Inferior parietal cortex (tissue), 1 donor: Measurements from ENCODE around the gene NKX2-2.

Experiments
- DNase-seq: peaks from one replicate; pipeline ENCODE4 v3.0.0-alpha.2; 2016; ENCODE audit errors: extremely low spot score

NKX2-2 gene

DNA sequence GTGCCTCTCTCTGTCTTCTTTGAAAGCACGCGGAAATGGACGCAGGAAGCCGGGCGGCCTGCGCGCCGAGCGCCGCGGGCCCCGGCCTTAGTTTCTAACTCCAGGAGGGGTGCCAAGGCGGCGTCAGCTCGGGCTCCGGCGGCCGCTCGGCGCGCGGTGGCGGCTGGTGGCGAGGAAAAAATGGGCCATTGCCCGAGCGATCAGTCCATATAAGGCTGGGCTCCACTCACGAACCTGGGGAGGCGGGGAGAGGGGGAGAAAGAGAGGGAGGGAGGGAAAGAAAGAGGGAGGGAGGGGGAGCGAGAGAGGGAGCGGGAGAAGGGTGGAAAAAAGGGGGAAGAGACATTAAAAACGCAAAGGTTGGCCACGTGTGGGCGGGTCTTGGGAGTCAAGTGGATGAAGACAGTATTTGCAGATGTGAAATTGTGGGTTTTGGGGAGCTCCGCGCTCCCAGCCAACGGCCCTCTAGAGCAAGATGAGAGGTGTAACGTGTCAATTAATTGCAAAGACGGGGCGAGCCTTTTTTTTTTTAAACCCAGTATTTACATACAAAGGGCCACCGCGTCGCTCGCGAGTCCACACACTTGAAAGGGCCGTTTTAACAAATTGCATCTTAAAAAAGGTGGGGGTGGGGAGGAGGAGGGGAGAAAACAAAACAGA is at the start of gene NKX2-2:
Gene NKX2-2 (minus strand): TSS at position 184 of the 660 bp plus-strand sequence. CDS start 395 bp downstream, outside the sequence.
- DNase-seq = peak; percentile 64

DNA sequence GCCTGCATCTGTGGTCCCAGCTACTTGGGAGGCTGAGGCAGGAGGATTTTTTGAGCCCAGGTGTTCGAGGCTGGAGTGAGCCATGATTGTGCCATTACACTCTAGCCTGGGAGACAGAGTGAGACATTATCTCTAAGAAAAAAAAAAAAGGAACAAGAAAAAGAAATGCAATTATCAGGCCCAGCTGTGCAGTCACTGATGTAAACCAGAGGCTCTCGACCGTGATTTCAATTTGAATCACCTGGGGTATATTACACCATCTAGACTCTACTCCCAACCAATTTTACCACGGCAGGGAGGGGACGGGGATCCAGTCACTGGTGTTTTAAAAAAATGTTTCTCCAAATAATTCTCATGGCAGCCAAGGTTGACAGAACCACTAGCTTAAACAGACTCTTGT is 48.8 kb upstream of the NKX2-2 start:
- DNase-seq = no peak

DNA sequence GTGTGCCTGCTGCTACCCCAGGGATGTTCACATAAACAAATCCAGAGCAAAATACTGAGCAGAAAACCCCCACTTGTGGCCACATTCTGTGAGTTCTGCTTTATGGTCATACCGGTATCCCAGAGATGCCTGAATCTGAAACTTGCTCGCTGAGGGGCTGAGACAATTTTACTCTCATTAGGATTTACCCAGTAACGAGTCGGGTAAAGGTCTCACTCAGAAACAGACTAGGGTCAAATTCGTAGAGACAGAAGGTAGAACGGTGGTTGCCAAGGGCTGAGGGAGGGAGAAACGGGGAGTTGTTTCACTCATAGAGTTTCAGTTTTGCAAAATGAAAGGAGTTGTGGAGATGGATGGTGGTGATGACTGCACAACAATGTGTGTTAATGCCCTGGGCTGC is 45.4 kb upstream of the NKX2-2 start:
- no peak for DNase-seq

DNA sequence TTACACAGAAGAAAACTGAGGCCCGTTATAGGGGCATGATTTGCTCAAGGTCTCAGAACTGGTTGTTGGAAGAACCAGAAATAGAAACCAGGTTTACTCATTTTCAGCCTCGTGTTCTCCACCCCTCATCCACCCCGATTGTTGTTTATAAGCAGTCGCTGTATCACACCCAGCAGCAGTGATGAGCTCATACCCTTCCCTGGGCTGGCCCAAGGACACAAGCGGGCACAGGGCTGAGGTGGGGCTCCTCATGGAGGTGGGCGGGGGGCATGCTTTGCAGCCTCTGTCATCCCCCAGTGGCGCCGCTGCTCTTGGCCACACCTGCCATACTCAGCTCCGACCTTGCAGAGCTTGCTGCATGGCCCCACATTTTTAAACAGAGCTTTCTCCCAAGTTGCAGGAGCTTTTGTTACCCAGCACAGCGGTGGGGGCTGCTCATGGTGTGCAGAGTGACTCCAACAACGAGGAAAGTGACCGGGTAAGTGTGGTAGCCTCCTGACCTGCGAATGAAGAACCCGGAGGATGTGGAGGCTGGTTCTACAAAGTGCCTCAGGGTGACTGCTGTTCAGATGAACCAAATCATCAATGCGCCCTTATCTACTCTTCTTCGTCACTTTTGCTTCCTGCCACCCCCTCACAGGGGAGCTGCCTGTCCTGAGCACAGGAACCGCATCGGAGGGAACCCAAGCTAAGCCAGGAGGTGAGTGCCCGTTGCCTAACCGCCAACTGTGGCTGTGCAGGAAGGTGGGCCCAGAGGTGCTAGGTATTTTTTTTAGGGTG is 43.6 kb upstream of the NKX2-2 start:
- DNase-seq = no peak

DNA sequence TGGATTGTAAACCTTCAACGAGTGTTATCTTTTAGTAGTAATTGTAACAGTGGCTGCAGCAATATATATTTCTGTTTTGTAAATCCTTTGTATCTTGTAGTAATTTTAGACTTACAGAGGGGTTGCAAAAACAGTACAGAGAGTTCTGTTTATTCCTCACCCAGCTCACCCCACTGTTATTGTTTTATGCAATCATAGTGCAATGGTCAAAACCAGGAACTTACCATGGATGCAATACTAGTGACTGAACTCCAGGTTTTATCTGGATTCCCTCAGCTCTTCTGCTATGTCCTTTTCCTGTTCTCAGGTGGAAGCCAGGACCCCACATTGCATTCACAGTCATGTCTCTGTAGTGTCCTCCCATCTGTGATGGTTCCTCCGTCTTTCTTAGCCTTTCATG is 42.5 kb upstream of the NKX2-2 start:
- DNase-seq = no peak

DNA sequence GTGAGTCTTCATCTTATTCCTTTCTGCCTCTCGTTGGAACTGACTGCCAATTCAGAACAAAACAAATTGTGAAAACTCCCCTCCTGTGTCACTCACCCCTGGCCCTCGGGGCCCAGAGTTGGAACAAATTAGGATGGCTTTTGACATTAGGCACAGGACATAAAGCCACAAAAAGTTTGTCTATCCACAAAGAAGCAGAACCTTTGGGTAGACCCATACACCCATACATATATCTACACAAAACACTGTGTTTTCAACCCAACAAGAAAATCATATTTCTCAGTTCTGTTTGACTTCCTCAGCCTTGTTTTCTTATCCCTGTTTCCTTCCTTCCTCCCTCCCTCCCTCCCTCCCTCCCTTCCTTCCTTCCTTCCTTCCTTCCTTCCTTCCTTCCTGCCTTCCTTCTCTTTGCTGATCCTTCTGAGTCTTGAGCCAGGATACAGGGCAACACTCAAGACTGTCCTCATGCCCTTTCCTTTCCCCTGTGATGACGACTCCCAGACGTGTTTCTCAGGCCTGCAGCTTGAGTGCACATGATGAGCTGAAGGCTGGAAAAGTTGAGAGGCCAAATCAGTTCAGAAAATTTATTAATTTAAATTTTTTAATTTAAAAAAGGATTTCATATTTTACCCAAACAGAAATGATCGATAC is 41.7 kb upstream of the NKX2-2 start:
- DNase-seq = no peak

DNA sequence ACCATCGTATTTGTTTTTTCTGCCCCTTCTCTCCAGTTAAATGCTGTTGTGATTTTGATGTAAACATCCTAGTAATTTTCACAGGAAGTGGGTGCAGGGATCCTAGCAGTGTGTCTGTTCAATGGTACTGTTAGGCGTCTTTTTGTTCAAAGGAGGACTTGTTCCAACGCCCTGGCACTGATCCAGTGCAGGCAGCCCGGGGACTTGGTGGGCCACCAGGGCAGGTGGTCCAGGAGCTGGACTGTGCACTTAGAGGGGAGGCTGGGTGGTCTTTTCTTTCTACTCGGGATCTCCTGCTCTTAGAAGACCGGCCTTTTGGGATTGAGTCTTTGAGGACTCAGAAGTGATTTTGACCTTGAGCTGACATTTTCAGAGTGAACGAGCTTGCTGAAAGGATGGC is 41.1 kb upstream of the NKX2-2 start:
- peak; percentile 16 for DNase-seq

DNA sequence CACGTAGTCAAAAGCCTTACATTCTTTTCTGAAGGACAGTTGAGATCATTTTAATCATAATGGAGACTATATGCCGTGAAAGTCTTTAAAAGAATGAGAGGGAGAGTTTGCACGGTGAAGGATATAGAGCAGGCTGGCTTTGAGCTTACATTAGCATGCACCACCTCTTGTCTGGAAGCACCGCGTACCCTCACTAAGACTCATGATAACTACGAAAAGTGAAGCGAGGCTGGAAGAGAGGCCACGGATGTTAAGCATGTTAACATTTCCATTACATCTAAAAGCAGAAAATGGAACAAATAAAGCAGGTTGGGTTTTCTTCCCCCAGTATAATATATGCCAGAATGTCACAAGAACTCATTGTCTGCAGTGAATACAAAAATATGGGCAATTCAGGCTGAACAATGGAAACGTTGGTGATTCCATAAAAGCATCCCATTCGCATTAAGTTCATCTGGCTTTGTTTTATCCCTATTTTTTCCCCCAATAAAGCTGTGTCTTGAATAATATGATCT is 40.6 kb upstream of the NKX2-2 start:
- DNase-seq = peak; percentile 30

DNA sequence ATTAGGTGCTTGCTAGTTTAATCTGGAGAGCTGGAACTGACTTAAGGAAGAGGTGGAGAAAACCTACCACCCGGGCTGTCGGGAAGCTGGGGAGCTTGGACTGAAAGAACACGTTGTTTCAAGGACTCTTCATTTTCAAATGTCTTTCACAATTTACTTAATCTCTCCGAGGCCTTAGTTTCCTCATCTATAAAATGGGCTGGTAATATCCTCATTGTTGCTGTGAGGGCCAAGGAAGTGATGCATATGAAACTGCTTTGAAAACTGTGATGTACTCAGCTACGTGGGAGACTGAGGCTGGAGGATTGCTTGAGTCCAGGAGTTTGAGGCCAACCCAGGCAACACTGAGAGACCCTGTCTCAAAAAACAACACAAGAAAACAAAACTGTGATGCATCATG is 36.7 kb upstream of the NKX2-2 start:
- no peak for DNase-seq

DNA sequence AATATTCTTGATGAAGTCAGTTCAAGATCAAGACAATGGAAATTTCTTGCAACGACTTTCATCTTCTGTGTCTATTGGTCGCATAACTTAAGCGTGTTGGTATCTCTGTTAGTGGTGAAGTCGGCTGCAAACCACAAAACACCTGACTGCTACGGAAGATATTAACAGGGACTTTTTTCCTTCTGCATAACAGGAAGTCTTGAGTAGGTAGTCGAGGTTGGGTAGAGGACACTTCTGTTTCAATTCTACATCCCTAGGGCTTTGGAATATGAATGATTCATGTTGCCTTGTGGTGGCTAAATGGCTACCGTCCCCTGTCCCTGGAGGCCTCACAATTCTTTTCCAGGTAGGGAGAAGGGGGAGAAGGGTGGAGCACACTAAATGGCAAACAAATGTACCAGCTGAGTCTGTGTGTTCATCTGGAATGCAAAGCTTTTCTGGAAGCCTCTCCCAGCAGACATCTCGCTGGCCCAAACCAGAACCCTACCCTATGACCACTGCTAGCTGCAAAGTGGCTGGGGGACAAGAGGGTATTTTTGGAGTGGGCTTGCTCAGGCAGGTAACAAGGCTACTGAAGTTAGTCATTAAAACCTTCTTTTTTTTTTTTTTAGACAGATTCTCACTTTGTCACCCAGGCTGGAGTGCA is 34.6 kb upstream of the NKX2-2 start:
- no peak for DNase-seq

DNA sequence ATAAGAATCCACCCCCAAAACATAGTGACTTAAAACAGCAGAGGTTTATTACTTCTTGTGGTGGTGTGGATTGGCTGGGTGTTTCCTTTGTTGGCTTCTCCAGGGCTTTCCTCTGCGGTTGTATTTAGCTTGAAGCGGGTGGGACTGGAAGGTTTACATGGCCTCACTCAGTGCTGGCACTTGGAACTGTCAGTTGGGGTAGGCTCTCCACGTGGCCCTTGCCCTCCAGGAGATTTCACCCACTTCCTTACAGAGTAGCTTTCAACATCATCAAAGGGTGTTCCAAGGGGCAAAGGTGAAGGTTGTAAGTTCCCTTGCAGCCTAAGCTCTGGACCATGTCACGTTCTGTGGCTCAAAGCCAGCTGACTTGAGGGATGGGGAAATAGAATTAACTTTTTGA is 32.5 kb upstream of the NKX2-2 start:
- no peak for DNase-seq

DNA sequence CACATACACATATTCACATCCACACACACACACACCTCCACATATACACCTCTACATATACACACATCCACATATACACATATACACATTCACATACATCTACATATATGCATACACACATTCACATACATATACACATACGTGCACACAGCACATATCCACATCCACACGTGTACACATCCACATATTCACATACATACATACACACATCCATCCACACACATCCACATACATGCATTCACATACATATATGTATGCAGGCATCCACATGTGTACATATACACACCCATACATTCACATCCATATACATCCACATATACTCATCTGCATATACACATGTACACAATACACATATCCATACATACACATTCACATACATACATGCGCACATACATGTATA is 25.6 kb upstream of the NKX2-2 start:
- DNase-seq = no peak

DNA sequence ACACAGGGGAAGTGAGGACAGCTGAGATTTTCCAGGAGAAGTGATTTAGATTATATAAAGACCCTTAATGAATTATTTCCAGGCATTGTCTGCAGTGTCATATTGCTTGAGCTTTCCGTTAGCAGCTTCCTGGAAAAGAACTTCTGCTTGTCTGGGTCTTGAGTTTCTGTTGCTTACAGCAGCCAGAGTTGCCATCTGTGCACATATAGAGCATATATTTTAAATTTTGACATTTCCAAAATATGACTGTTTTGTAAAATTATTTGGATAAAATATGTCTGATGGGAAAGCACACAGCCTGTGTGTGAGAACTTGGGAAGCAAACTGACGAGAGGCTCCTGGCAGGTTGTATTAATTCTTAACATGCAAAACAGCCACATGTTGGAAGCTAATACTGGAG is 21.0 kb upstream of the NKX2-2 start:
- no peak for DNase-seq

DNA sequence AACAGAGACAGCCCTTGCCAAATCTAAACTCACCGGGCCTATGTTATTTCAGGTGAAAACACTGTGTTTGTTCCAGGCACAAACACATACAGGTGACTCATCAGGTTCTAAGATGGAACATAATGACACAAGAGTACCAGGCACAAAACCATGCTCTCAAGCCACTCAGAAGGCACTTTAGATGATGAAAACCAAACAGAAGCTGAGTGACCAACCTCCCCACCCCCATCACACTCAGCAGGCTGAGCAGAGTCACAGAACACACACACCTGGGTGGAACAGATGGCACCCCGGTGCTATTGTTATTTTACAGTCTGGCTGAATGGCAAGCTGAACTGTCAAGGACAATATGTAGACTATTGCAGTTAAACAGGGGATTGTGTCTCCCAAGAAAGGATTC is 20.6 kb upstream of the NKX2-2 start:
- DNase-seq = no peak

DNA sequence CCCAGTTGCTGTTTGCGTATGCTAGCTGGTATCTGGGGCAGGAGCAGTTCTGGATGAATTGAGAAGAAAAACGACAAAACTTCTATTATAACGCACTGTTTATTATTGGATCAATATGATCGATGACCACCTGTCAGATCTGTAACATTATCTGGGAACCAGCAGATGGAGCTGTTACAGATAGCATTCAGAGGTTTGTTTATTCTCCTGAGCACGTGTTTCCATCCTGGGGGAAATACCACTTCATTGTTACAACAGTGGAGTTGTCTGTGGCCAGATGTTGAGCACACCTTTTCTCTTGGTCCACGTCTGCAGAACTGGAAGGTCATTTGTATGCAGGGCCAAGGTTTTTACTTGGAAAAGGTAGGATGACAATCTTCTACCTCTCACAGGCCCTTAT is 16.0 kb upstream of the NKX2-2 start:
- peak; percentile 46 for DNase-seq

DNA sequence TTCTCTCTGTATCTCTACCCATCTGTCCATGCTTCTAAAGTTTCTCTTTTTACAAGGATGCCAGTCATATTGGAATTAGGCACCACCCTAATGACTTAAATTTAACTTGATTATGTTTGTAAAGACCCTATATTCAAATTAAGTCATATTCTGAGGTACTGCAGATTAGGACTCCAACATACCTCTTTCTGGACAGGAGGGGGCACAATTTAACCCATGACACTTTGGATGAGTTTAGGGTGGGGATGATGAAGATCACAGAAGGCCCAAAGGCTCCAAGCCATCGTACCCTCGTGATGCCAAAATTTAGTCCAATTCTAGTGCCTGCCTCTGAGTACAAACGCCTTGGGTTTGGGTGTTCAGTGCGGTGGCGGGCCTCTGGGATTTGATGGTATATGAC is 15.0 kb upstream of the NKX2-2 start:
- no peak for DNase-seq

DNA sequence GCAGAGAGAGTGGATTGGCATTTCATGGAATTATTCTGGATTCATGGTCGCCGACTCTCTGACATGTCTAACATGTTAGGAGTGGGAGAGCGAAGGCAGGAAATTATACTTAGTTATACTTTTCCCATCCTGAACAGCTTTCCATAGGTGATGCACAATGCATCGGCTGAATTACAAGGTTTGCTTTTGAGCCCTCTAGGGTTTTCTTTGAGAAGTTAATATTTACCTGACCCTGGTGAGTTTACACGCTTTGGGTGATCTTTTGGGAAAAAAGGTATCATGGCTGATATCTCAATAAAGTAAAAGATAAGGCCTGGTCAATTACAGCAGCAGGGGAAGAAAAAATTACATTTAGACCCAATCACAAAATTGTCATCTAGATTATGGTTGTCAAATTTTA is 14.0 kb upstream of the NKX2-2 start:
- DNase-seq = no peak

DNA sequence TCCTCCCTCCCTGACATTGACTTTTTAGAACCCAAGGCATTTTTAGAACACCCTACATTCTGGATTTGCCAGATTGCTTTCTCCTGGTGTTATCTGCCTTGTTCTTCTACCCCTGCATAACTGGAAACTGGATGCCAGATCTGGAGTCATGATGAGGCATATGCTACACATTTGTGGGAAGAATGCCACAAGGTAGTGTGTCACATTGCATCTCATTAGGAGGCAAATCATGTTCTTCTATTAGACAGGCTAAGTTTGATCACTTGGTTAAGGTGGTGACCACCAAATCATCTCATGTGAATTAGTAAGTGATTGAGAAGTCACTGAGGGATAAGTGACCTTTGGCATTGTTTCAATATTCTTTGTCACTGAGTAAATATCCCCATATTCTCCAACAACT is 12.9 kb upstream of the NKX2-2 start:
- no peak for DNase-seq

DNA sequence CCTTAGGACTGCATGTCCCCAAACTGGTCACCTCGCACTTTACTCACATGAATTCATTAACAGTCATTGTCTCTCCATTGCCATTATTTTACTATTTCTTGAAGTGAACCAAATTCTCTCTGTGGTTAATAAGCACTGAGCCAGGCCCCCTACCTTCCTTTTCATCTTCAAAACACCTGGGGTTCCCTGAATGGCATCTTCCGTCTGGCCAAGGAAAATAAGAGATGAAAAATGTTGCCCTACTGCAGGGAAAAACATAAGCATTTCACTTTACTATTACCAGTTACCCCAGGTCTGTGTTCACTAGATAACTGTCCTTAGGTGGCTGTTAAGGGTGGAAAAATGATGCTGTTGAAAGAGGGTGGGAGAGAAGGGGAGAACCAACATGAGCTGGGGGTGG is 10.0 kb upstream of the NKX2-2 start:
- no peak for DNase-seq

DNA sequence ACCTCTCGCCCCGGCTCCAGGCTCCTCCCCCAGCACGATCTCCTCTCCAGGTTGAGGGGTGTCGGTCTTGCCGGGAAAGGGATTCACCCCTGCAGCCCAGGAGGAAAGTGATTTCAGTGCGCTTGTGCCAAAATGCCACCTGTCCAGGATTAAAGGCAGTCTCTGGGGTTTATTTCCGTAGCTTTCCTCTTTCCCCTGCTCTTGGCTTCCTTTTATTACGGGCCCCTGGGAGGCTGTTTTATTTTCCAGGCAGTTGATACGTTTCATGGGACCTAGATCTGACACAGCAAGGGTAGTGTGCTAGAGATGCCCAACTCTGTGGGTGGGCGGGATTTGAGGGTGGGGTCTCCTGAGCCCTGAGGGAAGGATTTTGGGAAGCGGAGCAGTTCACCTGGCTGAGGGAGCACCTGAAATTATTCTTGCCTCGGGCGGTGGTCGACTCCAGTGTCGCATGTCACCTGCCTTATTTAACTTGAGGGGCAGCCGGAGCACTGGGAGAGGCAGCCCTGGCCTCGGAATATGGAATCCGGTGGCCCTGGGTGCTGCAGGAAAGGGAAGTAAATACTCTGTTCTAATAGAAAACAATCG is 9.5 kb upstream of the NKX2-2 start:
- DNase-seq = no peak

DNA sequence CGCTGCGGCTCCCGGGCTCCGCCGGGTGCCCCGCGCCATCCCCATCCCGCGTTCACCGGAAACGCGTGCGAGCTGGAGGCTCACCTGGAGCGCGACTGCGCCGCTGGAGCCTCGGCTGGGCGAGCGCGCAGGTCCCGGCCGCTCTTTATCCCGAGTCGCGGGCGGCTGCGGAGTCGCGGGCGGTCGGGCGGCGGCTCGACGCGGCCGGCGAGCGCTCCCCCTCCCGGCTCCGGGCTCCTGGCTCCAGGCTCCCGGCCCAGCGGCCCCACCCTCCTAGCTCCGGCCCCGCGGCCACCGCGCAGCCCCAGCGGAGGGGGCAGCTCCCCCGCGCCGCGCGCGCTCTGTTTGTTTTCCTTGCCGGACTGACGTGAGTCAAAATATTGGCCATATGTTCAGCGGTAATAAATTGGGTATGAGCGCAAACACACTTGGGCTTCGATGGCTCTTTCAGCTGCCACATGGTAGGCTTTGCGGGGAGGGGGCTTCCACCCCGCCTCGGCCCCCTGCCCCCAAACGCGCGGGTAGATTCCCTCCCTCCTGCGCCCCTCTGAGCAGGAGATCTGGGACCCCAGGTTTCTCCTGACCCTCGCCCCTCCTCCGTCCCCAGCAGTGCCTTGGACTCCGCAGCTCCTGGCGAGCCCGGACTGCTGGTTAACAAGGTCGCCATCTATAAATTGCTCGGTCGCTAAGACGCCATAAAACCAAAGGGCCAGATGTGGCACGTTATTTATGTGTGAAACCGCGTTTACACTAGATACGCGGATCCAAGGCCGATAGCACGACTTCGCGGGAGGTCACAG is 8.8 kb upstream of the NKX2-2 start:
- DNase-seq = peak; percentile 32
